ENCODE data around the gene GNAL. TPM values are rescaled to one million over a fixed set of nuclear protein-coding genes. Genes with fewer than 3 reads are reported as not detected.

Gene GNAL
- total RNA-seq, 1 donor from 2014 or later = 26.8 TPM

GRCh38 chr18:11789716-11790510 lies 100.8 kb downstream of the GNAL start:
- no peaks in the 10 kb centered on the region for H4K20me1 ChIP-seq (ENCODE audit: low read depth)
- Mint-ChIP-seq H3K4me3 (peak overlapping the region; percentile 59), H3K27me3 (ENCODE audit: insufficient read depth, low read depth) (no peaks in the 10 kb centered on the region), H3K27ac (peak overlapping the region; percentile 96), H3K9me3 (no peaks in the 10 kb centered on the region), H3K4me1 (peaks cover 51% of the 10 kb centered on the region), H3K36me3 (peaks cover 3% of the 10 kb centered on the region)
- no peak overlapping the region for H3K9ac ChIP-seq
- H3K4me1 ChIP-seq = peaks cover 43% of the 10 kb centered on the region
- H3K4me2 ChIP-seq = peak overlapping the region; percentile 56
- H3F3A ChIP-seq (ENCODE audit: low read depth) = peaks cover 21% of the 10 kb centered on the region
- peak overlapping the region; percentile 75 for H3K27ac ChIP-seq
- H3K9me3 ChIP-seq (ENCODE audit: low read depth) = no peaks in the 10 kb centered on the region
- H3K36me3 ChIP-seq = no peaks in the 10 kb centered on the region
- H3K27me3 ChIP-seq = no peaks in the 10 kb centered on the region
- no peaks in the 10 kb centered on the region for H3K79me2 ChIP-seq (ENCODE audit: low read depth)
- H2AFZ ChIP-seq (replicated peaks) = peak overlapping the region; percentile 48
- no peak overlapping the region for H3K4me3 ChIP-seq
- no peak for TF ChIP-seq CTCF (IDR thresholded peaks at IDR 0.05)
- no peak for TF ChIP-seq EZH2phosphoT487 (IDR thresholded peaks at IDR 0.05)
- no peak for TF ChIP-seq EZH2 (IDR thresholded peaks at IDR 0.05)
- DNase-seq (ENCODE audit: low spot score) = peak; percentile 45

- Mint-ChIP-seq H3K4me3 (no peak overlapping the region), H3K27me3 (ENCODE audit: insufficient read depth, low read depth) (no peaks in the 10 kb centered on the region), H3K9me3 (no peaks in the 10 kb centered on the region), H3K27ac (no peak overlapping the region), H3K36me3 (peaks cover 3% of the 10 kb centered on the region), H3K4me1 (peaks cover 38% of the 10 kb centered on the region)
- Histone ChIP-seq H4K20me1 (ENCODE audit: low read depth) (no peaks in the 10 kb centered on the region), H2AFZ (replicated peaks) (no peak overlapping the region), H3K9ac (no peak overlapping the region), H3K4me3 (no peak overlapping the region), H3K4me2 (no peak overlapping the region), H3K79me2 (ENCODE audit: low read depth) (no peaks in the 10 kb centered on the region), H3K9me3 (ENCODE audit: low read depth) (no peaks in the 10 kb centered on the region), H3K4me1 (peaks cover 30% of the 10 kb centered on the region), H3K36me3 (no peaks in the 10 kb centered on the region), H3K27ac (peak overlapping the region; percentile 16), H3F3A (ENCODE audit: low read depth) (peaks cover 16% of the 10 kb centered on the region), H3K27me3 (no peaks in the 10 kb centered on the region)
- TF ChIP-seq CTCF (IDR thresholded peaks at IDR 0.05) (no peak), EZH2phosphoT487 (IDR thresholded peaks at IDR 0.05) (no peak), EZH2 (IDR thresholded peaks at IDR 0.05) (no peak)
- DNase-seq (ENCODE audit: low spot score) = no peak
Measured at GRCh38 chr18:11791131-11791530, 102.1 kb downstream of the GNAL start.

- H3K27me3 ChIP-seq = no peaks in the 10 kb centered on the region
- H3F3A ChIP-seq (ENCODE audit: low read depth) = peaks cover 16% of the 10 kb centered on the region
- H3K4me2 ChIP-seq = no peak overlapping the region
- peaks cover 28% of the 10 kb centered on the region for H3K4me1 Mint-ChIP-seq
- H2AFZ ChIP-seq (replicated peaks) = no peak overlapping the region
- peaks cover 4% of the 10 kb centered on the region for H3K36me3 Mint-ChIP-seq
- no peak overlapping the region for H3K9ac ChIP-seq
- DNase-seq (ENCODE audit: low spot score) = no peak
- no peak overlapping the region for H3K27ac ChIP-seq
- TF ChIP-seq EZH2 (IDR thresholded peaks at IDR 0.05) (no peak), CTCF (IDR thresholded peaks at IDR 0.05) (no peak), EZH2phosphoT487 (IDR thresholded peaks at IDR 0.05) (no peak)
- H3K9me3 Mint-ChIP-seq = no peaks in the 10 kb centered on the region
- no peak overlapping the region for H3K4me3 Mint-ChIP-seq
- peaks cover 30% of the 10 kb centered on the region for H3K4me1 ChIP-seq
- no peaks in the 10 kb centered on the region for H3K27me3 Mint-ChIP-seq (ENCODE audit: insufficient read depth, low read depth)
- no peaks in the 10 kb centered on the region for H3K9me3 ChIP-seq (ENCODE audit: low read depth)
- H3K27ac Mint-ChIP-seq = no peak overlapping the region
- H4K20me1 ChIP-seq (ENCODE audit: low read depth) = no peaks in the 10 kb centered on the region
- H3K79me2 ChIP-seq (ENCODE audit: low read depth) = no peaks in the 10 kb centered on the region
- no peaks in the 10 kb centered on the region for H3K36me3 ChIP-seq
- H3K4me3 ChIP-seq = no peak overlapping the region
Measured at GRCh38 chr18:11792632-11793031, 103.6 kb downstream of the GNAL start.

All from neural progenitor cell (in vitro differentiated cells).